Motor neuron (in vitro differentiated cells): ENCODE measurements around the gene ITGB4. TPM values are rescaled to one million over a fixed set of nuclear protein-coding genes. Genes with fewer than 3 reads are reported as not detected.

Experiments
- ATAC-seq, 8 experiments: fragments of 200-7000 bp; cut with Tn5 transposase; replicated peaks in 6 of 8; 2 replicates each; pipeline ENCODE4 v1.8.0; 2021; ENCODE audit warnings: mild to moderate bottlenecking in 8 of 8, moderate library complexity in 8 of 8
- H3K27ac ChIP-seq, 2 donors: fragments of 250-450 bp; sonication (Bioruptor Pico); 2 replicates each; pipeline ENCODE4 v1.9.0; 2021; ENCODE audit warnings: antibody characterized with exemption in 2 of 2, mild to moderate bottlenecking in 2 of 2, moderate library complexity in 1 of 2
- H3K4me1 ChIP-seq, 2 donors: fragments of 250-450 bp; sonication (Bioruptor Pico); replicated peaks in 1 of 2; 2 replicates each; pipeline ENCODE4 v1.6.1; 2021; ENCODE audit warnings: antibody characterized with exemption in 2 of 2, mild to moderate bottlenecking in 2 of 2, moderate library complexity in 1 of 2
- H3K4me3 ChIP-seq, 5 donors: fragments of 250-450 bp; sonication (Bioruptor Pico); 2 replicates each; pipeline ENCODE4 v1.9.0; 2021; ENCODE audit warnings: antibody characterized with exemption in 5 of 5, mild to moderate bottlenecking in 5 of 5, moderate library complexity in 4 of 5
- WGBS, 10 experiments: fragments of 450-650 bp; shearing (Covaris generic); methylation state at CpG; one replicate each; pipeline ENCODE4 v1.0.0; 2022; 5-methylcytosine and 5-hydroxymethylcytosine counted together
- in situ Hi-C, 9 experiments: fragments of 400-800 bp; cut with MboI; loops; one replicate each; pipeline ENCODE4 v1.15.0; 2021; ENCODE audit warnings: low sequenced_read_pairs in 9 of 9, low pct_unique_long_range_greater_than_20kb in 2 of 9; ENCODE audit not compliant: unreplicated experiment in 9 of 9
- total RNA-seq, 8 experiments: library from RNA; unstranded; fragments of 300-600 nt; gene quantifications; 2 replicates each; pipeline versions ENCODE4 v1.2.3 to v1.2.4, GENCODE V29; 2022

ITGB4 gene
- total RNA-seq, result 10 to 100 TPM in 1 of 8 experiments, 1 to 10 TPM in 4, under 1 TPM in 3; 0.46 to 40.8 (median 2.0) TPM

DNA sequence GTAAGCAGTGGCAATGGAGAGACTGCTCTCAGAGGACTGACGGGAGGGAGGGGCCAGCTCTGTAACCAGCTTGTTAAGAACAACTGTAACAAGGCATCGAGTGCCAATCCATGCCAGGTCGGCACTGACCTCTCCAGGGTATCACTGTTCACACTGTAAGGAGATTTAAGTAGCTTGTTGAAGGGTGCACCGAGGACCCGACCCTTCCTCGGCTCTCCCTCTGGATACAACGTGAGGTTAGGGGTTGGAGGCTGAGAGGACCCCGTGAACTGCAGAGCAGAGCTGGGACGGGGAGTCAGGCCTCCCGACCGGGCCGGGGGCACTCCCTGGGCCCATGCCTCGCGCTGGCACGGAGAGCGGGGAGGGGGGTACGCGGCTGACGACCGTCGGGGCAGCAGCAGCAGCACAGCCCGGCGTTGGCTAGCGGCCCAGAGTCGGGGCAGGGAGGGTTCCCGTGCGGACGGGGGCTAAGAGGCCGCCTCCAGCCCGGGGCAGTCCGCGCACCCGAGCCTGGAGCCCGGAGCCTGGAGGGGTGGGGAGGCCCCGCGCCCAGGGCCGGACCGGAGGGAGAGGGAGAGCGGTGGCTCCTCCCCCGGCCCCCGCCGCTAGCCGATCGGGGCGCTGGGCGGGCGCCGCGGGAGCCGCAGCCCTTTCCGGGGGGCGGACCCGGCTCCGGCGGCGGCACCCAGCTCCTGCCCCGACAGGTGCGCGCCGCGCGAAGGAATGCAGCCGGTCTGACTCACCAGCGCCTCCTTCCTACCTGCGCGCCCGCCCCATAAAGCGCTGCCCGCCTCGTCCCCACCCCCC, at the start of gene ITGB4:
Gene ITGB4, plus strand, starts transcription at position 804 of the 807 bp plus-strand sequence. CDS start 3,245 bp downstream, outside the sequence.
- peak; percentile 26 to 85 (median 74) for ATAC-seq
- Histone ChIP-seq H3K4me1 (no peaks in the 10 kb centered on the region), H3K4me3 (peak within 1 kb of the TSS in 4 of 5 donors; percentile 1 to 19 (median 10)), H3K27ac (no peak within 1 kb of the TSS)
- 0 to 51% (median 8%) methylated on average over 1 to 5 of the region's 70 CpGs; no CpG with 5 or more reads in 5 of the 10 experiments for WGBS, 10 experiments
- in situ Hi-C loops, result no loop called here

DNA sequence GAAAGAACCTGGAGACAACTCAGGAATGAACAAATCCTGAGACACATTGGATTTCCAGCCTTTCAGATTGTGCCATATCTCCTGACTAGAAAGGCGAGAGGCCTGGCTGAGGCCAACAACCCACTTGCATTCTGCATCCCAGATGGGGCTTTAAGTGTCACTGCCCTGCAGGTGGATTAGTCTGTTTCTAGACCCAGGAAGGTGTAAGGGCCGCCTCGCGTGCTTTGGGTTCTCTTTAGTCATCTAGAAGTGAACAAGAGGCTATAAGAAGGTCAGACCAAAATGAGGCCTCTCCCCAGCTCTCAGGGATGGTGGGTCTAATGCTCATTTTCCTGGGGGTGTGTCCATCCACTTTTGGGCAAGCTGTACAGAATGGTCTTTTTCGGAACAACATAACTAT, 49.2 kb upstream of the ITGB4 start:
- ATAC-seq, result no peak
- WGBS, 10 experiments, result 84 to 100% (median 98%) methylated on average over 1 to 5 of the region's 5 CpGs; no CpG with 5 or more reads in 2 of the 10 experiments
- Histone ChIP-seq H3K4me1 (peaks cover 6% of the 10 kb centered on the region in 2 donors), H3K4me3 (no peak overlapping the region), H3K27ac (no peak overlapping the region)
- in situ Hi-C loops, result loop anchor here in 3 of 9 experiments (5.0 to 10.0 kb wide), 2 partner anchors 73 to 75 kb away; no protein-coding TSS in a partner anchor

DNA sequence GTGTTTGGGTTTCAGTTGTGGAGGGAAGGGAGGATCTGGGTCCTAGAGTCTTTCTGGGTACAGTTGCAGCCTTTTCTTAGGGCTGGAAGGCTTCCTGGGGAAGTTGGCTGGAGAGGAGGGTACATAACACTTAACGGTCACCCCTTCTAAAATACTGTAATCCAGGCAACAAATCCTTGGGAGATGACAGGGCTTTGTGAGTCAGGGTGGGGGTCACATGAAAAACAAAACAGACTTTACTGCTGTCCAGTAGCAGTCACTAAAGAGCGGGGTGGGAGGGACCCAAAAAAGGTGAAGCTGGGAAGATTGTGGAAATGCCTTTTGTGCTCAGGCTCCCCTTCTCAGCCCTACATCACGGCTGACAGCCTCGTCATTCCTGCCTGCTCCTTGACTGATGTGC, 47.8 kb upstream of the ITGB4 start:
- no peak for ATAC-seq
- H3K4me3 ChIP-seq, result no peak overlapping the region
- H3K27ac ChIP-seq, result no peak overlapping the region
- H3K4me1 ChIP-seq, result peaks cover 0 to 2% of the 10 kb centered on the region in 2 donors
- in situ Hi-C loops, result loop anchor here in 3 of 9 experiments (5.0 to 10.0 kb wide), 2 partner anchors 71 to 74 kb away; no protein-coding TSS in a partner anchor
- WGBS, 10 experiments, result 66 to 100% (median 84%) methylated on average over 1 to 4 of the region's 4 CpGs; no CpG with 5 or more reads in 5 of the 10 experiments

DNA sequence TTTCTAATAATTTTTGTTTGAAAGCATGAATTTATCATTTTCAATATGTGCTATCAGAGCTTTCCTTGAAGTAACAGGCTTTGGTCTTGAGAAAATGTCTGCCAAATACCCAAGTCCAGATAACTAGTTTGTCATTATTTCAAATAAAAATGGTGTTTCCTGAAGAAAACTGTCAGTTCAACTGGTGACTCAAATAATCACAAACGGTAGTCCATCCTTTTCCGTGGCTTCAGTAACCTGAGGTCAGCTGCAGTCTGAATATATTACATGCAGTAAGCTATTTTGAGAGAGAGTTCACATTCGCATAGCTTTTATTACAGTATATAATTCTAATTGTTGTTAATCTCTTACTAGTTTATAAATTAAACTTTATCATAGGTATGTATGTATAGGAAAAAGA, 44.8 kb upstream of the ITGB4 start:
- no peak for ATAC-seq
- WGBS, 10 experiments, result 47 to 100% (median 76%) methylated on average over 1 to 3 of the region's 3 CpGs; no CpG with 5 or more reads in 2 of the 10 experiments
- no peaks in the 10 kb centered on the region for H3K4me1 ChIP-seq
- H3K4me3 ChIP-seq, result no peak overlapping the region
- no peak overlapping the region for H3K27ac ChIP-seq
- in situ Hi-C loops, result loop anchor here in 1 of 9 experiments (10.0 kb wide), 1 partner anchor 68 kb away; no protein-coding TSS in a partner anchor

DNA sequence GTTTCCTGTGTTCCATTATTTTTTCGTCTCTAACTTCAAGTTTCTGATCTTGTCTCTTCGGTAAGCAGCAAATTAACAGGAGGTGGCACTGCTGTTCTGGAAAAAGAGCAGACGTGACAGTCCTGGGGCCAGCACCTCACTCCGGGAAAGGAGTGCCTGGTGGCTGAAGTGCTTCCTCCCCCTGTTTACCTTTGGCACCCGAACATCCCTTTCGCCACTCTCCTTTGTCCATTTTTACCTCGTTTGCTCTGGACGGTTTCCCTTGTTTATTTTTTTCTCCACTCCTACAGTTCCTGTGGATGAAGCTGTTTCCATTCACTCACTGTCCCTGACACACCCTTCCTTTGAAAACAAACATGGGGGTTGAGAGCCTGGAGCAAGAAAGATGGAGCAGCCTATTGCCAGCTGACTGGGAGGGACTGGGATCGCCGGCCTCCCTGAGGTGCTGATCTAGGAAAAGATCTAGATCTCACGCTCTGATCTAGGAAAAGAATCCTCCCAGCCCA, 41.5 kb upstream of the ITGB4 start:
- peak in 4 of 8 experiments; percentile 35 to 84 (median 71) for ATAC-seq
- WGBS, 10 experiments, result 9 to 100% (median 86%) methylated on average over 2 to 11 of the region's 11 CpGs
- no peak overlapping the region for H3K4me3 ChIP-seq
- in situ Hi-C loops, result loop anchor here in 1 of 9 experiments (10.0 kb wide), 1 partner anchor 65 kb away; no protein-coding TSS in a partner anchor
- H3K27ac ChIP-seq, result no peak overlapping the region
- no peaks in the 10 kb centered on the region for H3K4me1 ChIP-seq

DNA sequence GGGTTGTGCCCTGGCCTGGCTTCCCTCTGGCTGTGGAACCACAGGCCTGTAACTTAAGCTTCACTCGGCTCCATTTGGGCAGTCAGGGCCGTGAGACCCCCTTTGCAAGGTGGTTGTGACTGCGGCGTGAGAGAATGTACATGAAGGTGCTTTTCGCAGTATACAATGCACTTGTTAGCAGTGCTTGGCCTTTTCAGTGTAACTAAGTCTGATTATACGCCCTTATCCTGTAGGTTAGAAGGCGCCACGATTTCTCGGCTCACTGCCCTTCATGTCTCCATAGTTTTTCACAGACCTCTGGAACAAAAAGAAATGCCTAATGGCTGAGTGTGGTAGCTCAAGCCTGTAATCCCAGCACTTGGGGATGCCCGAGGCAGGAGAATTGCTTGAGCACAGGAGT, 40.8 kb upstream of the ITGB4 start:
- Histone ChIP-seq H3K27ac (no peak overlapping the region), H3K4me3 (no peak overlapping the region), H3K4me1 (no peaks in the 10 kb centered on the region)
- 79 to 100% (median 92%) methylated on average over 1 to 6 of the region's 10 CpGs; no CpG with 5 or more reads in 3 of the 10 experiments for WGBS, 10 experiments
- in situ Hi-C loops, result no loop called here
- ATAC-seq, result no peak

DNA sequence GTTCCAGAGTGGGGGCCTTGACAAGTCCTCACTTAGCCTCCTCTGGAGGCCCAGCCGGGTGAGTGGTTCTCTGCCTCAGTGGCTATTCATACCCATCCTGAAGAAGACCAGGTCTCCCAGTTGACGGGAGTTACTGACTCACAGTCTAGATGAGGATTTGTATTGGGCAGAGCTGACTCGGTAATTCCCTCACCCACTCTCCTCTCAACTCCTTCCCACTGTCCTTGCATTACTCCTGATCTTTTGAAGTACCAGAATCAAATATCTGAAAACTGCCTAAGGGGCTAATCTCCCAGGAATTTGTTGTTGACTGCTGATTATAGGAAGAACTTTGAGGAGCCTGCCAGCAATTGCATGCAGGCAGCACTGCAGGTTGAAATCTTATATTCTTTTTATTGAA, 40.0 kb upstream of the ITGB4 start:
- in situ Hi-C loops, result no loop called here
- 0 to 100% (median 80%) methylated on average over 1 to 3 of the region's 3 CpGs; no CpG with 5 or more reads in 2 of the 10 experiments for WGBS, 10 experiments
- Histone ChIP-seq H3K4me1 (no peaks in the 10 kb centered on the region), H3K4me3 (no peak overlapping the region), H3K27ac (no peak overlapping the region)
- ATAC-seq, result peak in 2 of 8 experiments; percentile 5 to 20

DNA sequence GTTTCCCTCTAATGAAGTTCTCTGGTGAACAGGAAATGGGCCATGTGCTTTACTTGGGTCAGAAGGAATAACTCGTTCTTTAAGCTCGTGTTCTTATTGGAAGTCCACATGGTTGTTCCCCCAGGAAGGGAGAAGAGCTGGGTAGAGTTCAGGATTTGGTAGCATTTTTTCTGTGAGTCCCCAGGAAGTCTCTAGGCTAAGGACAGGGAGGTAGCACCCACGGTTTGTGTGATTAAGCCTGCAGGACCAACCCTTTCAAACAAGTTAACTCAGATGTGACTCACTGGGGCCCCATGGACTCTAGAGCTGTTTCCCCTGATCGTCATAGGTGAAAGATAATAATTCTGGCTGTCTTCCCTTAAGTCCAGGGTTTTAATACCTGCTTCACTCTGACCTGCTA, 37.7 kb upstream of the ITGB4 start:
- H3K27ac ChIP-seq, result no peak overlapping the region
- ATAC-seq, result peak in 2 of 8 experiments; percentile 3 to 7
- in situ Hi-C loops, result no loop called here

DNA sequence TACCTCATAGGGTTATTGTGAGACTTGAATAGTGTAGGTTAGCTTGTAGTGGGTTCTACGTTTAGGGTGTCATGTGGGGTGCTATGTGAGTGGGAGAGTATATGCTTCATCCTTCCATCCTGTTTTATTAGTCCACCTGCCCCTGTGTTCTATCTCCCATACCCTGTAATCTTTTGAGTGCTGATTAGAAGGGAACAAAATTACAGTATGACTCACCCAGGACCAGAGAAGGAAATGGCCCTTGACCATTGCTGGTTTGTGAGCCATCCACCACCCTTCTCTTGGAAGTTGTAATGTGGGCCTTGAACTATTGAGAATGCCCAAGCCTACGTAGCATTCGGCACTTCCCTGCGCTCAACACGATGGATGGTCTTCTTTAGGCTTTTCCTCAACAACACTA, 37.0 kb upstream of the ITGB4 start:
- H3K4me1 ChIP-seq, result no peaks in the 10 kb centered on the region
- no peak for ATAC-seq
- in situ Hi-C loops, result no loop called here
- H3K27ac ChIP-seq, result no peak overlapping the region
- 97 to 100% (median 100%) methylated on average over 1 to 5 of the region's 5 CpGs; no CpG with 5 or more reads in 3 of the 10 experiments for WGBS, 10 experiments
- no peak overlapping the region for H3K4me3 ChIP-seq

More for the DNA sequence above, 37.7 kb upstream of the ITGB4 start:
- no peak overlapping the region for H3K4me3 ChIP-seq
- no peaks in the 10 kb centered on the region for H3K4me1 ChIP-seq
- WGBS, 10 experiments, result 12 to 100% (median 98%) methylated on average over 1 to 4 of the region's 4 CpGs; no CpG with 5 or more reads in 2 of the 10 experiments

DNA sequence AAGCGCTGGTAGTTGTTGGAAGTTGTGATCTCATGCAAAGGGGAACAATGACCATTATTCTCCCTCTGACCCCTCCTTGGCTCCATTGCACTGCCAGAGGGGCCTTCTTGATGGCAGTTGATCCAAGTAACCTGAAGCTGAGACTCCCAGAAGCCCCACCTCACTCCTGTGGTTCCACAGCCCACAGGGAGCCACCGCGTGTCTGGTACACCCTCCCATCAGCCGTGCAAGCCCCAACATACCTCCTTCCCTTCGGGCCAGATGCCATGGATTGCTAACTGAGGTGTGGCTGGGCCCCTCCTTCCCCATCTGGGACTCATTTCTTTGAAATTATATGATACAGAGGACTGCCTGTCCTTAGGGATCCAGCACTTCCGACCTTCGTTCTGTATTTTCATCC, 36.3 kb upstream of the ITGB4 start:
- Histone ChIP-seq H3K27ac (no peak overlapping the region), H3K4me1 (no peaks in the 10 kb centered on the region), H3K4me3 (no peak overlapping the region)
- ATAC-seq, result peak in 4 of 8 experiments; percentile 8 to 94 (median 84)
- 0 to 100% (median 88%) methylated on average over 1 to 5 of the region's 7 CpGs; no CpG with 5 or more reads in 1 of the 10 experiments for WGBS, 10 experiments
- in situ Hi-C loops, result no loop called here

DNA sequence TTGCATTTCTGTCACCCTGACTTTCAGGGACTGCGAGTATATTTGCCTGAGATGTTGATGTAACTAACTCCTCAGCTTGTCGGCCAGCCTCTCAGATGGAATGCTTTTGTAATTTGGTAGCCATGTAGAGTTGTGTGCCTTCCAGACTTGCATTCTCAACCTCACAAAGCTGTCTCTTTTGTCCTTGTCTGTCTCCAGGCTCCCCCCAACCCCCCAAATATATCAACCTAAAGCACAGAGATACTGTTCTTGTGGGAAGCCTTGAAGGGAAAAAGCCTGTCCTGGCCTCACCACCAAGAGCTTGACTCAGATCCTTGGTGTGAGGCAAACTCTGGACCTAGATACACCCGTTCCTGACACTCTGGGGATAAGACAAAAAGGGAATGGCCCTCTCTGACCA, 35.8 kb upstream of the ITGB4 start:
- peaks cover 0 to 1% of the 10 kb centered on the region in 2 donors for H3K4me1 ChIP-seq
- ATAC-seq, result peak in 3 of 8 experiments; percentile 9 to 85 (median 13)
- 14 to 100% (median 87%) methylated on average over 1 to 3 of the region's 3 CpGs; no CpG with 5 or more reads in 2 of the 10 experiments for WGBS, 10 experiments
- in situ Hi-C loops, result no loop called here
- no peak overlapping the region for H3K4me3 ChIP-seq
- H3K27ac ChIP-seq, result no peak overlapping the region

DNA sequence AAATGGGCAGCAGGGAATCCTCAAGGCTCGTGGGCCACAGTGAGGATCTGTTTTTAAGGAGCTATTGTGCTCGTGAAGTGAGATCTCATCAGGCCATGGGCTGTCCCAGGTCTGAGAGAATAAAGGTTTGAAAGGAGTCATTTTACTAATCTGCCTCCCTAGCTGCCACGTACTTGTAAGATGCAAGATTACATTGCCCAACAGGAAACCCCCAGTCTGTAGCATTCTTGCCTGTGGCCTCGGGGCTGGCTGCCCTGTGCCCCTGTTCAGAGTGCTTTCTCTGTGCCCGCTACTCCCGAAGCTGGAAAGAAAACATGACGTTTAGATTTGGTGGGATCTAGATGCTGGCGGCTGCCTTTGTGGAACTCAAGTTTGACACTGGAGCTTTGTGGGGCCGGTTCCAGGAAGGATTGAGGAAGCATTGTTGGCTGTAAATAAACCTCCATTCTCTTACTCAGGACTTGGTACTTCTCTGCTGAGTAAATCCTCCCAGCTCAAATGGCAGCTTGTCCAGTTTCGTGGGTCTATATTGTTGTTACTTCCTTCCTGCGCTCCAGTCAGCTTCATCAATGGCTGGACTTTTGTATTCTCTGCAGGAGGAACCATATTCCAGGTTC, 32.9 kb upstream of the ITGB4 start:
- Histone ChIP-seq H3K4me3 (no peak overlapping the region), H3K27ac (no peak overlapping the region), H3K4me1 (peaks cover 2 to 12% of the 10 kb centered on the region in 2 donors)
- ATAC-seq, result no peak
- WGBS, 10 experiments, result 20 to 100% (median 90%) methylated on average over 1 to 8 of the region's 11 CpGs
- in situ Hi-C loops, result no loop called here
